GM19023 (cell line): ENCODE measurements around the gene HMGXB4.

Source experiments
- ATAC-seq: cut with Tn5 transposase; IDR thresholded peaks from one replicate; pipeline ENCODE4 v1.9.1; 2021; ENCODE audit warnings: mild to moderate bottlenecking, moderate library complexity; ENCODE audit not compliant: unreplicated experiment

The HMGXB4 gene

DNA sequence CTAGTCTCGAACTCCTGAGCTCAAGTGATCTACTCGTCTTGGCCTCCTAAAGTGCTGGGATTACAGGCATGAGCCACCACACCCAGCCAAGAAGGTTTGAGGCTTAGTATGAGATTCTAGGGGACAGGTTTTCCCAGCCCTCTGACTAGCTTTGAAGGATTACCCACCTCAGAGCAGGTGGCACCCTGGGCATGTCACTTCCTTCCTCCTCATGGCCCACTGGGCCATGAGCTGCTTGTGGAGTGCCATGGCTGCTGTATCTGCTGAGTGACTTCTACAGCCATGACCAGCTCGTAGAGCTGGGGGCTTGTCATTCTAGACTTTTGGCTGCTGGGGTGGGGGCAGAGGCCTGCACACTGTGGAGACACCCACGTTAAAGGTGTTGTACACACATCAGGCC is 67.5 kb downstream of the HMGXB4 start:
- ATAC-seq = no peak

DNA sequence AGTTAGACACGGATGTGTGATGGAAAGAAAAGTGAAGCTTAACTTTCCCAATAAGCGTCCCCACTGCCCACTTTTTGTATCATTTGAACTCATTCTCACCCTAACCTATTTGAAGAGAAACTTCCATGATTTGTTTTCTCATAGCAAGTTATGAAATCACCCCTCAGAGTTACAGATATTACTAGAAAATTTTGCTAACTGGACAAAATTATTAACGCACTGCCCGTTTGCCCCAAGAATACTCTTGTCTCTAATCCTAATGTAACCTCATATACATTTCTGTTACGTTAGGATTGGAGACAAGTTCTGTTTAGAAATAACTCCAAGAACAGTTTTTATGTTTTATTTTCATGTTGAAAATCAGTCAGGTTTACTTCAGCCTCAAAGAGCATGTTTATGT is 67.9 kb downstream of the HMGXB4 start:
- ATAC-seq = no peak

DNA sequence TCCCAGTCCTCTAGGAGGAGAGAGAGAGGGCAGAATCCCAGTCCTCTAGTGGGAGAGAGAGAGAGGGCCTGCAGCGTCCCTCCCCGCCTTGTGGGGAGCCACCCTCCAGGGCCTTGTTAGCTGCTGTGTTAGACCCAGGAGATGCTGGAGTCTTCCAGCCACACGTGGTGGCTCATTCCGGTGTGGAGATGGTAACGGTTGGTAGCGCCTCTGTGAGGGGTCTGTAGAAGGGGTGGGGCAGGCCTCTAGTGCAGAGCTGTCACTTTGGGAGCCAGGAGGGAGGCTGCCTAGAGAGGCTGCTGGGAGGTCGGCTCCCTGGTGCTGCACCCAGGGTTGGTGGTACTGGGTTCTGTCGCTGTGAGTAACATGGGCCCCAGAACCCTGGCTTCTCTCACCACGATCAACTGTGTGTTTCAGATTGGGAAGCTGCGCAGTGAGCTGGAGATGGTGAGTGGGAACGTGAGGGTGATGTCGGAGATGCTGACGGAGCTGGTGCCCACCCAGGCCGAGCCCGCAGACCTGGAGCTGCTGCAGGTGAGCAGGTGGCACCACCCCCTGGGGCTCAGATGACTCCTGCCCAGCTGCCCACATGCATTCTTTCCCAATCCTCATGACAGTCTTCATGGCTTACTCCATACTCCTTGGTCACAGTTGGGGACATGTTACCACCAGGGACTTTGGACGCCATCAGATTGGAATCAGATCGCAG is 69.7 kb downstream of the HMGXB4 start:
- ATAC-seq = no peak

DNA sequence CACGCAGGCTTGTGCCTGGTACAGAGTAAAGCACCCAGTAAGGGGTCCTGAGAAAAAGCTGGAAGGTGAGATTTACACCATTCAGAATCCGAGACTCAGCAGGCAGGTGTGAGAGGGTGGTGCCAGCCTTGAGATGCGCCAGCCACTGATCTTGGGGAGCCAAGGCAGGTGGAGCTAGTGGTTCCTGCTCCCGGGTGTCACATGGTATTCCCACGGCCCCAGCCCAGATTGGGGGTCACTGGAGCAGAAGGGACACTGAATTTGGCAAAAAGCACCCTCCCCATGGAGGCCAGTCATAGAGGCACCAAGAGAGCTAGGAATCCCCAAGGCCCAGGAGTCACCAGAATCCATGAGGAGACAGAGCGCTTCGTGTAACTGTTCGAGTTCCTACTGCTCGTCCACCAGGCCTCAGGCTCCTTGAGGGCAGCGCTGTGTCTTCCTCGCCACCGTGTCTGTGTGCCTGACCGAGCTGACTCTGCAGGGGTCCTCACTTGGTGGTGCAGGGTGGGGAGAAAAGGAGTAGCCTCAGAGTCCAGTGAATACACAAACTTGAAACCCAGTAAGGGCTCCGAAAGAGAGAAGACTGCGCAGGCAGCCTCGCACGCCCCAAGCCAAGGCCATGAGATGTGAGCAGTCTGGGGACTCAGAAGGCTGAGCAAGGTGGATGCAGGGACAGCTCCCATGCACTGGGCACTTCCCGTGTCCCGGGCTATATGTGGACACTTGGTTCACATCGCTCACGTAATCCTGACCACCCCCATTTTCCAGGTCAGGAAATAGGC is 70.6 kb downstream of the HMGXB4 start:
- no peak for ATAC-seq

DNA sequence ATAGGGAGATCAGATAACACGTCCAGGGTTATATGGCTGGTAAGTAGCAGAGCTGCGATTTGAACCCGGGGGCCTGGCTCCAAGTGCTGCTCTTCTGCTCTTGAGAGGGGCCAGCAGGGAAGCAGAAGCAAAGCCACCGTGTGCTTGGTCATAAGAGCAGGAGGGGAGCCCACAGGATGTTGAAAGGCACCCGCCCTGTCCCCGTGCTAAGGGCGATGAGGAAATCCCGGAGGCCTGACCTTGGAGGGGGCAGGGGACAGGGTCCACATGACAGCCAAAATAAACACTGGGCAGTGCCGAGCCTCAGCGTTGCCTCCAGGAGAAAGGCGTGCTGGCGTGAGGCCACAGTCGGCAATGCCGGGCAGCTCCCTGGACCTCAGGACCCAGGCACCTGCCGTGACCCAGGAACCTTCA is 71.2 kb downstream of the HMGXB4 start:
- no peak for ATAC-seq

DNA sequence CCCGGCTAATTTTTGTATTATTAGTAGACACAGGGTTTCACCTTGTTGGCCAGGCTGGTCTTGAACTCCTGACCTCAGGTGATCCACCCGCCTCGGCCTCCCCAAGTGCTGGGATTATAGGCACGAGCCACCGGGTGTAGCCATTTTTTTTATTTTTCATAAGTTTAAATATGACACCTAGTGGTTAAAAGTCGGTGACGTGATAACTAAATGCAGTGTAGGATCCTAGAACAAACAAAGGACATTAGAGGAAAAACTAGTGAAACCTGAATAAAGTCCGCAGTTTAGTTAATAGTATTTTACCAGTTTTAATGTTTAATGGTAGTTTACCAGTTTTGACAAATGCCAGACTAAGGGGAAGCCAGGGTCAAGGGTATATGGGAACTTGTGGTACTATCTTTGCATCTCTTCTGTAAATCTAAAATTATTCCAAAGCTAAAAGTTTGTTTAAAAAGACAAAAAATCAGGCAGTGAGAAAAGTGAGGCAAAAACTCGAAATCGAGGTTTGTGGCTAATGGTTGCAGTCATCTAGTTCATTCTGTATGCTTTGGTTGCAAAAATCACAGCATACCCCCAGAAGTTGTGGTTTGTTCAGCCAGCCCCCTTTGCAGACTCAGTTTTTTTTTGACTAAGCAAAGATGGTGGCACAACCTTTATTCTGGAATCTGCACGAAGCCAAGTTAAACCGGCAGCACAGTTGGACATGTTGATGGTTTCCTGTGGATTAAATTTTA is 72.0 kb downstream of the HMGXB4 start:
- ATAC-seq = no peak

DNA sequence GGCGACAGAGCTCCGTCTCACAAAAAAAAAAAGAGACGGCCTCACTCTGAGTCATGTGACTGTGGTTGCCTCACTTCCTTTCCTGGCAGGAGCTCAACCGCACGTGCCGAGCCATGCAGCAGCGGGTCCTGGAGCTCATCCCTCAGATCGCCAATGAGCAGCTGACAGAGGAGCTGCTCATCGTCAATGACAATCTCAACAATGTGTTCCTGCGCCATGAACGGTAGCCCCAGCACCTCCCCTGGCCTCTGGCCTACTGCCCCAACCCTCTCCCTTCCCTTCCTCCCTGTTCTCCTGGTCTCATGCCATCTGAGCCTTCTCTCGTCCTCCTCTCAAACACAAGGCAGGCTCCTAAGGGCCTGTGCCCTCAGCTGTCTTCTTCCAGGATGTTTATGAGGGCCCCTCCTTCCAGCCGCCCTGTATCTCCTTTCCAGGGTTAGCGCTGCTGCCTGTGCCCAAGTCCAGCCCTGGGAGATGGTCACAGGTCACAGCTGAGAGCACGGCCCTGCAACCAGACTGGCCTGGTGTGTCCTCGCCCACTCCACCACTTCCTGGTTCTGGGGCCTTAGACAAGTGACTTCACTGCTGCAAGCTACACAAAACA is 73.1 kb downstream of the HMGXB4 start:
- no peak for ATAC-seq

DNA sequence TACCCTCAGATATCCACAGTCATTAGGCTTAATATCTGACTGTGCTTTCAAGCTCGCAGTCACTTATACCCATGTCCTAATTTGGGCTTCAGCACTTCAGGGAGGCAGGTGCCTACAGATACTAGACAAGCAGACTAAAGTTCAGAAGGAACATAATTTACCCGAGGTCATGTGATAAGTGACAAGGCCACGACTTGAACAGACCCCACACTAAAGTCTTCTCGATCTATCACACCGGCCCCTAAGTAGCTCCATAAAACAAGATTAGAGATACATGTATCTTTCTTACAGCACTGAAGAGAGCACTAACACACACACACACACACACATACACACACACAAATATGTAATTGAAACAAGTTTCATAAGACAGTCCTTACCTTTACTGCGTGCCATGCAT is 75.0 kb downstream of the HMGXB4 start:
- no peak for ATAC-seq

DNA sequence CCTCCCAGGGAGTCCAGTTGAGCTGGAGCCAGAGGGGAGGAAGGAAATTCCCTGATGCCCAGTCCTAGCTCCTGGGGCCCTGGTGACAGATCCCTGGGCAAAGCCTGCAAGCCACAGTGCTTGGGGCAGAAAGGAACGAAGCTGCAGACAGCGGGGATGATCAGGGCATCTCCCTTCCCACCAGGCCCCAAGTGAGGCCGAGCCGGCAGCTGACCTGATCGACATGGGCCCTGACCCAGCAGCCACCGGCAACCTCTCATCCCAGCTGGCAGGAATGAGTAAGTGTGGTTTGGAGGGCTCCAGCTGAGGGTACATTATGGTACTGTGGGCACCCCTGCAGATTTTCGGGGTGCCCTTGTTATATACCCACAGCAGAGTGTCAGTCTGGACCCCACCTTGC is 75.9 kb downstream of the HMGXB4 start:
- no peak for ATAC-seq

DNA sequence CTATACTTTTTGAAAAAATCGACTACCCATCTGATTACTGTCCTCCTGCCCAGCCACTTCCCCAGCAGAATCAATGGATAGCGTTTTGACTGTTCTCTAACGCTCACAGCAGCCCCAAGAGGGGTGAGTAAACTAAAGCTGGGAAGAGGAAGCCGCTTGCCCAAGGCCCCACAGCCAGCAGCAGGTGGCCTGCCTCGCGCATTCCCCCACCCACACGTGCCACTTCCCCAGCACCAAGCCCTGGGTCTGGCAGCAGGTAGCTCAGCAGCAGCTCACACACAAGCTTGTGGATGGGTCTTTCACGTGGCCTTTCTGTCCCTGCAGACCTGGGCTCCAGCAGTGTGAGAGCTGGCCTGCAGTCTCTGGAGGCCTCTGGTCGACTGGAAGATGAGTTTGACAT is 76.7 kb downstream of the HMGXB4 start:
- ATAC-seq = no peak

DNA sequence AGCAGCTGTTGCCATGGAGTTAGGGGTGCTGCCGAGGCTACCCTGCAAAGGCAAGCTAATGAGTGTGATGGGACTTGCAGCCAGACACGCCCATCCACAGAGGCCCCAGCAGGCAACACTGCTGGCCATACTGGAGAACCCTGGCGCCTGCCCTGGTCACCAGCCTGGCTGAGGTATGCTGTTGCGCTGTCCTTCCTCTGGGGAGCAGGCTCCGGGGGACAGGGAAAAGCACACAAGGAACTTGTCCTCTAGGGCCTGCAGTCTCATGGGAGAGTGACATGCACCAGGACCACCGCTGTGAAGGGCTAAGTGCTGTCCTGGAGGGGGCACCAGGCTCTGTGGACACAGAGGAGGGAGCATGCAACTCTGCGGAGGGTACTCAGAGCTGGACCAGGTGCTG is 78.2 kb downstream of the HMGXB4 start:
- no peak for ATAC-seq

DNA sequence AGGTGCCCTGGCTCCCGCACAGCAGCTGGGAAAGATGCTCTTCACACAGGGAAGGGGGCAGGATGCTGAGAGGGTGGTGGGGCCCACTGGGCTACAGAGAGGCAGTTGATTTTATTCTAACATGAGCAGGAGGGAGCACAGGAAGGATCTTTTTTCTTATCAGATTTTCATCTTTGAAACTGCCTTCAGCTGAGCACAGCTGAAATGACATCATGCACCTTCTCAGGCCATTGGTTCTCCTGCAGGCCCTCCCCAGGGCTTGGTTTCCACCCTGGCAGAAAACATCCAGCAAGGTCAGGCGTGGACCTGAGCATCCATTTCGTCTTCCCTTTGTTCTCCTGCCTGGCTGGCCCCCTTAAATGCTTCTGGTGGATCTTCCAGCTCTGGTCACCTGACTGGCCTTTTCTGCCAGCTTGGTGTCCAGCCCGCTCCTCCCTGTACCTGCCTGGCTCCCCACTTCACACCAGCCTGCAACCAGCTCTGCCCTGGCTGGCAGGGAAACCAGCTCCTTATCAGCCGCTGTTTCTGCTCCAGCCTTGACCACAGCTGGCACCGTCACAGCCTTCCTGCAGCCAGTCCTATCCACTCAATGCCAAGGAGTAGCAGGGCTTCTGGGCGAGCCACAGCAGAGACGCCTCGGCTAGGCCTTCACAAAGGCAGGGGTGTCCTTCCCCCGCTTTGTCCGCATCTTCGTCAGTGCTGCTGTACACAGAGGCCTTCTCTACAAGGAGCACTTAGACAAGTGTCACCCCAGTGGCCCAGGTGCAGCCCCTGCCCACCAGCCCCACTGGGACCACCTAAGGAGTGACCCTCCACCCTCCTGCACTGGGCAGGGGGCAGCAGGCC is 78.9 kb downstream of the HMGXB4 start:
- ATAC-seq = no peak

DNA sequence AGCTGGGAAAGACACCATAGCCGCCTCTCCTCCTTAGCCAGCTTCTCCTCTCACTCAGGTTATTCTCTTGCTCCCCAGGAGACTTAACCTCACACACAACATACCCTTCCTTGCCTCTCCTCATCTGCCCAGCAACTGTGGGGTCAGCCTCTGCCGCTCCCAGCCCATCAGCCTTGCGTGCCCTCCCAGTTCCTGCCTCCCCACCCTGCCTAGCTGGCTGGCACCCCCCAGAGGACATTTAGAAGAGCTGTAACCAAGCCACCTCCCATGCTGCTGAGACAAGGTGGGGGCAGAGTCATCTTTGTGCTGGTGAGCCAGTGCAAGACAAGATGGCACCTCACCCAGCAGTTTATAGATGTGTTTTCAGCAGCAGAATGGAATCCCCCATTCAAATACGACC is 80.6 kb downstream of the HMGXB4 start:
- no peak for ATAC-seq

DNA sequence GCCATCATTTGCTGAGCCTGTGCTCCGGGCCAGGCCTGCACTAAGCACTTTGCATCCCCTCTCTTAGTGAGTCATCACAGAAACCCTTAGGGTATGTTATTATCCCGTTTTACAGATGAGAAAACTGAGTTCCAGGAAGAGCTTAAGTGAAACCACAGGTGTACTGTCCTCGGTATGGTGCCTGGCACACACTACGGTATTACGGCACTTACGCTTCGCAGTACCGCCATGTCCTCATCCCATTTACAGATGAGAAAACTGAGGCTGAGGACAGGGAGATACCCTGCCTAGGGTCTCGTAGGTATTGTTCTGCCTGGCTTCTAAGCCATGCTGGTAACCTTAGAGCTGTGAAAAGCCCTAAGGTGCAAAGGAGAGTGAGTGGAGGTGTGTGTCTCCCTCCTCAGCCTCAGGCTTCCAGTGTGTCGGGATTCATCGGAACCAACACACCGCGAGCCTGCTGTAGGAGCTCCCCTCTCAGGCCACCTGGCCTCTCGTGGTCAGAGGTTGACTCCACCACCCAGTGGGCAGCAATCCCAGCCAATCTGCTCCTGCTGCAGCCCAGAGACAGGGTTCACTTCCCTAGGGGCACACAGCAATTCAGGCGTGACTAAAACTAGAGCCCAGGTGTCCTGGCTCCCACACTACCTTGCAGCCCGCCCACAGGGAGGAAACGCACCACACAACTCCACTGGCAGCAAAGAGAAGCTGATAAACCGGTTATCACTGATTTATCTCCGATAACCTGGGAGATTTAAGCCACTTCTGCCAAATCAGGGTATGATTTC is 84.0 kb downstream of the HMGXB4 start:
- ATAC-seq = no peak

DNA sequence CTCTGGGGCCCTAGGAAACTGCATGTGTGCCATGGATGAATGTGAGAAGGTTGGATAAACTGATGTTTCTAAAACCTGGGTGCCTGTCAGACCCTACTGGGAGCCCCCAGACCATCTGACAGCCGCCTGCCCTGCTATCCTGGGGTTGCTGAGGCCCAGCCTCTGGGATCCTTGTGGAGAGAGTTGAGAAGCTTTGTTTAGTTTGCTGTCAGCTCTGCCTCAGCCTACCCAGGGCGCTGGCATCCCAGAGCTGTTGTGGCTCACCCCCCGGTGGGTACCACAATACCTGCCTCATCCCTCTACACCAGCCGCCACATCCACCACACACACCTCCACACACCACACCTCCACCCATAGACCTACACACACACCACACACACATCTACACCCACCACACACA is 85.1 kb downstream of the HMGXB4 start:
- ATAC-seq = no peak

DNA sequence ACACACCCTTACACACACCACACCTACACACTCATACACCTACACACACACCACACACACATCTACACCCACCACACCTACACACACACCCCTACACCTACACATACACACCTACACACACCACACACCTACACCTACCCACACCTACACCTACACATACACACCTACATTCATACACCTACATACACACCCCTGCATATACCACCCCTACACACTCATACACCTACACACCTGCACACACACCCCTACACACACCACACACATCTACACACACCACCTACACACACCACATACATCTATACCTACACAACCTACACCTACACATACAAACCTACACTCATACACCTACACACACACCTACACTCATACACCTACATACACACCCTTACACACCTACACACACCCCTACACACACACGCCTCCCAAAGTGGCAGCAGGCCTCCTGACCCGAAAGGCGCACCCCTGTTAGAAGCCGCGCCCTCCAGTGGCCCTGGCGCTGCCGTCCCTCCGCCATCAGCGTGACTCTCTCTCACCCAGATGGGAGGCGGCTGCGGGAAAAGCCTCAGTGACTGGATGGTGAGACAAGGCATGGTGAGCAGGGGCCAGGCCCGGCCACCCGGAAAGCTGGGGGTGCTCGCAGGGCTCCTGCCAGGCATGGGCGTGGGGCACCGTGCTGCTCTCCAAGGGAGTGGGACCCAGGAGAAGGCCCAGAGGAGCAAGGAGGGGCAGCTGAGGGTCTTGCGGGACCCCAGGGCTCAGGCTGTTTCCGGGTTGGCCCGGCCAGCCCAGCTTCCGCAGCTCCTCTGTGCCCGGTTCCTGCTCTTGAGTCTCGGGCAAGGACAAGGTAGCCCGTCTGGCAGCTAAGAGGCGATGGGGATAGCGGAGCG is 86.6 kb downstream of the HMGXB4 start:
- ATAC-seq = no peak

DNA sequence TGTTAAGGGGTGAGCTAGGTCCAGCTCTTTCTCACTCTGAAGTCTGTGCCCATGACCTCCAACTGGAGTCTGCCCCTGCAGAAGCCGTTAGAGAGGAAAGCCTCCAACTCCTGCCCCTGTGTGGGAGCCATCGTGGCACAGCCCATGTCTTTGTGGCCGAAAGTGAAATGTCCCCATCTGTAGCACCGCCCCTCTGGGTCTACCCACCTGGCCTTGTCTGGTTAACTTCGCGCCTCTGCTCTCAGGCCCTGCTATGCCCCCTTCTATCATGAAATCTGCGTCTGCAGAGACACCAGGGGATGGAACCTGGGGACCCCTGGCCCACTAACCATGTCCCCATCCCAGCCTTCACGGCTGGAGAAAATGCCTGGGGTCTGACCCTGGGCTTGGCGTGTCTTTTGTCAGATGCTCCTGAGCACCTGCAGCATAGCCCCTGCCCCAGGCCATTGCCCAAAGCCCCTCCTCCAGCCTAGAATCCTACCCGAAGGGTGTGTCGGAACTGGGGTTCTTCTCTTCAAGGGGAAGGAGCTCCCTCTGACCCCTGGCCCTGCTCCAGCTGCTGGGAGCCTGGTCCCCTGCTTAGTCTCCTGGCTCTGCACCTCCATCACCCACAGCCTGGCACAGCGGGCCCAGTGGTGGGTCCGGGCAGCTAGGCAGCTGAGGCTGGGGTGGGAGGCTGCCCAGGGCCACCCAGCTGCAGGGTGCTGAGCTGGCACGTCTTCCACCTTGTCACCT is 87.8 kb downstream of the HMGXB4 start:
- no peak for ATAC-seq
